Measurements from ENCODE around the gene EEF1AKMT3.

The EEF1AKMT3 gene

GRCh38 chr12:57739387-57739786, 33.0 kb upstream of the EEF1AKMT3 start:
- ATAC-seq (replicated peaks) = no peak
- H3K36me3 Mint-ChIP-seq (ENCODE audit: insufficient read depth) = peaks cover 57% of the 10 kb centered on the region
- H3K9me3 Mint-ChIP-seq = no peaks in the 10 kb centered on the region
- no peaks in the 10 kb centered on the region for H3K27me3 Mint-ChIP-seq
- H3K4me1 Mint-ChIP-seq (ENCODE audit: low read depth in 2 of 2) = peaks cover 46 to 52% of the 10 kb centered on the region in 2 donors
- H3K4me3 Mint-ChIP-seq = peak overlapping the region; percentile 74 to 84
- no peak for DNase-seq
- peak overlapping the region; percentile 92 to 97 for H3K27ac Mint-ChIP-seq

- Mint-ChIP-seq H3K4me3 (peak overlapping the region; percentile 84 to 88), H3K36me3 (ENCODE audit: insufficient read depth) (peaks cover 58% of the 10 kb centered on the region), H3K27me3 (no peaks in the 10 kb centered on the region), H3K9me3 (no peaks in the 10 kb centered on the region), H3K27ac (peak overlapping the region; percentile 97), H3K4me1 (ENCODE audit: low read depth in 2 of 2) (peaks cover 45 to 52% of the 10 kb centered on the region in 2 donors)
- ATAC-seq (replicated peaks) (no peak), DNase-seq (no peak)
These were observed 32.4 kb upstream of the EEF1AKMT3 start for GRCh38 chr12:57739914-57740538.

GRCh38 chr12:57740656-57741412, 31.6 kb upstream of the EEF1AKMT3 start:
- H3K4me1 Mint-ChIP-seq (ENCODE audit: low read depth in 2 of 2) = peaks cover 52 to 59% of the 10 kb centered on the region in 2 donors
- DNase-seq = peak; percentile 80 to 81 (median 81)

GRCh38 chr12:57741413-57741789, 31.0 kb upstream of the EEF1AKMT3 start:
- H3K9me3 Mint-ChIP-seq = no peaks in the 10 kb centered on the region
- H3K27ac Mint-ChIP-seq = peak overlapping the region; percentile 97
- DNase-seq = no peak
- peaks cover 52 to 62% of the 10 kb centered on the region in 2 donors for H3K4me1 Mint-ChIP-seq (ENCODE audit: low read depth in 2 of 2)
- H3K4me3 Mint-ChIP-seq = peak overlapping the region; percentile 84 to 88
- H3K27me3 Mint-ChIP-seq = no peaks in the 10 kb centered on the region
- ATAC-seq (replicated peaks) = no peak
- H3K36me3 Mint-ChIP-seq (ENCODE audit: insufficient read depth) = peaks cover 57% of the 10 kb centered on the region

More at GRCh38 chr12:57740656-57741412, 31.6 kb upstream of the EEF1AKMT3 start:
- peak; percentile 73 for ATAC-seq (replicated peaks)
- Mint-ChIP-seq H3K27ac (peak overlapping the region; percentile 97), H3K4me3 (peak overlapping the region; percentile 84 to 88), H3K9me3 (no peaks in the 10 kb centered on the region), H3K27me3 (no peaks in the 10 kb centered on the region), H3K36me3 (ENCODE audit: insufficient read depth) (peaks cover 60% of the 10 kb centered on the region)

GRCh38 chr12:57741844-57742738, 30.3 kb upstream of the EEF1AKMT3 start:
- peak; percentile 69 to 71 (median 70) for DNase-seq
- peaks cover 46 to 55% of the 10 kb centered on the region in 2 donors for H3K4me1 Mint-ChIP-seq (ENCODE audit: low read depth in 2 of 2)
- H3K36me3 Mint-ChIP-seq (ENCODE audit: insufficient read depth) = peaks cover 58% of the 10 kb centered on the region
- H3K9me3 Mint-ChIP-seq = no peaks in the 10 kb centered on the region
- peak overlapping the region; percentile 84 to 88 for H3K4me3 Mint-ChIP-seq
- ATAC-seq (replicated peaks) = peak; percentile 58
- H3K27me3 Mint-ChIP-seq = no peaks in the 10 kb centered on the region
- peak overlapping the region; percentile 97 for H3K27ac Mint-ChIP-seq

GRCh38 chr12:57743769-57744168, 28.6 kb upstream of the EEF1AKMT3 start:
- peaks cover 46 to 55% of the 10 kb centered on the region in 2 donors for H3K4me1 Mint-ChIP-seq (ENCODE audit: low read depth in 2 of 2)
- H3K27me3 Mint-ChIP-seq = no peaks in the 10 kb centered on the region
- peaks cover 70% of the 10 kb centered on the region for H3K36me3 Mint-ChIP-seq (ENCODE audit: insufficient read depth)
- peak overlapping the region; percentile 94 to 96 for H3K27ac Mint-ChIP-seq
- H3K4me3 Mint-ChIP-seq = peak overlapping the region; percentile 96
- DNase-seq = no peak
- H3K9me3 Mint-ChIP-seq = no peaks in the 10 kb centered on the region
- ATAC-seq (replicated peaks) = no peak

GRCh38 chr12:57744194-57744776, 28.1 kb upstream of the EEF1AKMT3 start:
- H3K27me3 Mint-ChIP-seq = no peaks in the 10 kb centered on the region
- peaks cover 70% of the 10 kb centered on the region for H3K36me3 Mint-ChIP-seq (ENCODE audit: insufficient read depth)
- DNase-seq = peak; percentile 66 to 71 (median 68)
- peaks cover 43 to 51% of the 10 kb centered on the region in 2 donors for H3K4me1 Mint-ChIP-seq (ENCODE audit: low read depth in 2 of 2)
- peak overlapping the region; percentile 94 to 96 for H3K27ac Mint-ChIP-seq
- H3K4me3 Mint-ChIP-seq = peak overlapping the region; percentile 96
- ATAC-seq (replicated peaks) = peak; percentile 31
- H3K9me3 Mint-ChIP-seq = no peaks in the 10 kb centered on the region

- Mint-ChIP-seq H3K4me3 (peak within 1 kb of the TSS; percentile 96), H3K27ac (peak within 1 kb of the TSS; percentile 94 to 96), H3K9me3 (no peaks in the 10 kb centered on the region), H3K4me1 (ENCODE audit: low read depth in 2 of 2) (peaks cover 37 to 46% of the 10 kb centered on the region in 2 donors), H3K36me3 (ENCODE audit: insufficient read depth) (peaks cover 66% of the 10 kb centered on the region), H3K27me3 (no peaks in the 10 kb centered on the region)
- peak; percentile 89 to 93 (median 91) for DNase-seq
- peak; percentile 73 for ATAC-seq (replicated peaks)
These were observed 27.5 kb upstream of the EEF1AKMT3 start, which contains the start of gene TSPAN31 for GRCh38 chr12:57744777-57745484. TSS of gene TSPAN31 (plus strand) at chr12:57745039. CDS start at chr12:57745155, 116 bp downstream.

GRCh38 chr12:57745485-57745881, 26.9 kb upstream of the EEF1AKMT3 start:
- peaks cover 39 to 44% of the 10 kb centered on the region in 2 donors for H3K4me1 Mint-ChIP-seq (ENCODE audit: low read depth in 2 of 2)
- DNase-seq (no peak), ATAC-seq (replicated peaks) (no peak)
- H3K27me3 Mint-ChIP-seq = no peaks in the 10 kb centered on the region
- H3K4me3 Mint-ChIP-seq = peak overlapping the region; percentile 96
- H3K36me3 Mint-ChIP-seq (ENCODE audit: insufficient read depth) = peaks cover 61% of the 10 kb centered on the region
- peak overlapping the region; percentile 94 to 96 for H3K27ac Mint-ChIP-seq
- H3K9me3 Mint-ChIP-seq = no peaks in the 10 kb centered on the region

- H3K27ac Mint-ChIP-seq = peak overlapping the region; percentile 94 to 96
- H3K4me1 Mint-ChIP-seq (ENCODE audit: low read depth in 2 of 2) = peaks cover 34 to 43% of the 10 kb centered on the region in 2 donors
- no peaks in the 10 kb centered on the region for H3K27me3 Mint-ChIP-seq
- ATAC-seq (replicated peaks) (no peak), DNase-seq (no peak)
- peaks cover 55% of the 10 kb centered on the region for H3K36me3 Mint-ChIP-seq (ENCODE audit: insufficient read depth)
- H3K9me3 Mint-ChIP-seq = no peaks in the 10 kb centered on the region
- H3K4me3 Mint-ChIP-seq = peak overlapping the region; percentile 96
These were observed 26.4 kb upstream of the EEF1AKMT3 start for GRCh38 chr12:57746025-57746424.

GRCh38 chr12:57749061-57749460, 23.4 kb upstream of the EEF1AKMT3 start:
- Mint-ChIP-seq H3K27me3 (no peaks in the 10 kb centered on the region), H3K4me1 (ENCODE audit: low read depth in 2 of 2) (peaks cover 36 to 58% of the 10 kb centered on the region in 2 donors), H3K9me3 (no peaks in the 10 kb centered on the region), H3K27ac (peak overlapping the region in 1 of 2 donors; percentile 52), H3K4me3 (no peak overlapping the region), H3K36me3 (ENCODE audit: insufficient read depth) (peaks cover 55% of the 10 kb centered on the region)
- no peak for ATAC-seq (replicated peaks)
- DNase-seq = no peak

Data from effector memory CD8-positive, alpha-beta T cell (primary cell).